B cell (primary cell): ENCODE data around the gene NID1. TPM values are rescaled to one million over a fixed set of nuclear protein-coding genes. Genes with fewer than 3 reads are reported as not detected.
A peak's percentile ranks its signal among the peaks of the same experiment; 100 is the strongest.

Experiments
- ATAC-seq: fragments of 200-7000 bp; cut with Tn5 transposase; one replicate; pipeline ENCODE4 v1.10.0; 2021; ENCODE audit warnings: low read depth, mild to moderate bottlenecking, moderate number of reproducible peaks, moderate library complexity
- CTCF ChIA-PET: fragments of 350-600 bp; sonication (Branson Sonifier 250); formaldehyde crosslinking; loops from one replicate; lab custom pipeline; 2021; ENCODE audit warnings: antibody characterized with exemption, inconsistent platforms; lab: Charles Lee
- POLR2A ChIA-PET: fragments of 350-600 bp; sonication (Branson Sonifier 250); formaldehyde crosslinking; loops from one replicate; lab custom pipeline; 2021; ENCODE audit warnings: antibody characterized with exemption; lab: Charles Lee
- DNase-seq: peaks from one replicate; pipeline ENCODE4 v3.0.0; 2013
- H2AFZ ChIP-seq: 2 replicates; pipeline ENCODE4 v1.6.1; 2012; ENCODE audit warnings: mild to moderate bottlenecking, low read depth, low read length; ENCODE audit not compliant: insufficient read depth, poor library complexity, severe bottlenecking
- H3K27ac ChIP-seq, 2 donors: 1 replicate in 1 of 2; 2 replicates in 1 of 2; pipeline ENCODE4 v1.5.1; 2012 to 2013; ENCODE audit warnings: low read length in 2 of 2, mild to moderate bottlenecking in 2 of 2, moderate library complexity in 1 of 2
- H3K27me3 ChIP-seq, 4 experiments: fragments of 200-600 bp in 1 of 4; sonication (generic) in 1 of 4; replicated peaks in 1 of 4; 1 replicate in 2 of 4; 2 replicates in 2 of 4; pipeline versions ENCODE4 v1.6.1 to v1.7.0; 2013 to 2016; ENCODE audit warnings: low read length in 3 of 4, mild to moderate bottlenecking in 2 of 4, mixed read lengths in 1 of 4, moderate library complexity in 1 of 4; ENCODE audit not compliant: insufficient read depth in 4 of 4, control insufficient read depth in 3 of 4; ENCODE audit errors: control extremely low read depth in 1 of 4
- H3K36me3 ChIP-seq, 2 experiments: replicated peaks in 1 of 2; 1 replicate in 1 of 2; 2 replicates in 1 of 2; pipeline versions ENCODE4 v1.6.1 to v1.7.1; 2013; ENCODE audit warnings: low read length in 1 of 2; ENCODE audit not compliant: insufficient read depth in 2 of 2, control insufficient read depth in 1 of 2; ENCODE audit errors: control extremely low read depth in 1 of 2, extremely low read depth in 1 of 2
- H3K4me1 ChIP-seq, 2 donors: fragments of 200-600 bp in 1 of 2; sonication (generic) in 1 of 2; 1 replicate in 1 of 2; 2 replicates in 1 of 2; pipeline versions ENCODE4 v1.5.1 to v1.6.1; 2013 to 2017; ENCODE audit warnings: low read length in 2 of 2; ENCODE audit not compliant: control insufficient read depth in 2 of 2, insufficient read depth in 2 of 2
- H3K4me2 ChIP-seq: replicated peaks from 2 replicates; pipeline ENCODE3; 2012; ENCODE audit warnings: mild to moderate bottlenecking, low read depth, low read length; ENCODE audit not compliant: poor library complexity, severe bottlenecking
- H3K4me3 ChIP-seq, 5 experiments: fragments of 200-600 bp in 1 of 5; sonication (generic) in 1 of 5; 1 replicate in 3 of 5; 2 replicates in 2 of 5; pipeline versions ENCODE4 v1.5.1 to v1.7.0; 2011 to 2016; ENCODE audit warnings: low read length in 4 of 5, mild to moderate bottlenecking in 4 of 5, low read depth in 2 of 5, control low read depth in 1 of 5, moderate library complexity in 1 of 5; ENCODE audit not compliant: insufficient read depth in 1 of 5; ENCODE audit errors: control extremely low read depth in 1 of 5, extremely low read depth in 1 of 5
- H3K79me2 ChIP-seq: fragments of 200-600 bp; sonication (generic); one replicate; pipeline ENCODE4 v1.6.0; 2016; ENCODE audit warnings: low read length; ENCODE audit not compliant: control insufficient read depth, insufficient read depth
- H3K9ac ChIP-seq: fragments of 200-600 bp; sonication (generic); 2 replicates; pipeline ENCODE4 v1.6.1; 2017; ENCODE audit warnings: mild to moderate bottlenecking, low read length, moderate library complexity
- H3K9me3 ChIP-seq, 3 donors: one replicate each; pipeline versions ENCODE4 v1.6.1 to v1.7.1; 2013; ENCODE audit warnings: low read length in 2 of 3; ENCODE audit not compliant: control insufficient read depth in 2 of 3, insufficient read depth in 1 of 3; ENCODE audit errors: control extremely low read depth in 1 of 3
- H4K20me1 ChIP-seq: 2 replicates; pipeline ENCODE4 v1.6.0; 2012; ENCODE audit warnings: mild to moderate bottlenecking, low read length; ENCODE audit not compliant: insufficient read depth, control insufficient read depth, poor library complexity, severe bottlenecking
- H3K27ac Mint-ChIP-seq: one replicate; pipeline ENCODE4 v1.8.0; 2021; ENCODE audit warnings: mixed read lengths
- H3K27me3 Mint-ChIP-seq: one replicate; pipeline ENCODE4 v1.8.0; 2021; ENCODE audit warnings: mixed read lengths
- H3K4me1 Mint-ChIP-seq: one replicate; pipeline ENCODE4 v1.8.0; 2021; ENCODE audit warnings: mixed read lengths
- H3K4me3 Mint-ChIP-seq: one replicate; pipeline ENCODE4 v1.8.0; 2021; ENCODE audit warnings: mixed read lengths
- H3K9me3 Mint-ChIP-seq: one replicate; pipeline ENCODE4 v1.8.0; 2022; ENCODE audit warnings: mixed read lengths; ENCODE audit not compliant: insufficient read depth
- EZH2 ChIP-seq: IDR thresholded peaks from 2 replicates; pipeline ENCODE4 v1.6.1; 2012; ENCODE audit warnings: borderline replicate concordance, low read depth, mild to moderate bottlenecking, moderate library complexity, low read length; ENCODE audit not compliant: insufficient read depth, poor library complexity, severe bottlenecking
- WGBS: methylation state at CpG from one replicate; pipeline ENCODE4 v1.1.5; 2013; ENCODE audit warnings: missing lambda C conversion rate; ENCODE audit not compliant: insufficient coverage; 5-methylcytosine and 5-hydroxymethylcytosine counted together
- intact Hi-C: fragments of 100-400 bp; cut with micrococcal nuclease; formaldehyde crosslinking; loops from one replicate; pipeline ENCODE4 v1.10.0; 2022
- polyA plus RNA-seq: library from polyadenylated mRNA; depleted of rRNA; stranded (reverse); fragments of >200 nt; gene quantifications from 2 replicates; pipeline ENCODE4 v1.2.3, GENCODE V29; 2012
- total RNA-seq, 2 donors: library from RNA; stranded (reverse); fragments of 120-200 nt in 1 of 2; gene quantifications; 1 replicate in 1 of 2; 2 replicates in 1 of 2; pipeline versions ENCODE4 v1.2.3 to v1.2.4, GENCODE V29; 2013 to 2022
- TF ChIP-seq, protein P1 (sequence below): fragments of 200-600 bp; IDR thresholded peaks from one replicate; pipeline ENCODE4 v1.8.0; 2022; ENCODE audit warnings: antibody characterized with exemption, mild to moderate bottlenecking

The NID1 gene
- total and polyA plus RNA-seq, 2 donors (not counting 1 experiment from before 2014, with no cell fraction given), result 0.06 TPM; not detected in 1

DNA sequence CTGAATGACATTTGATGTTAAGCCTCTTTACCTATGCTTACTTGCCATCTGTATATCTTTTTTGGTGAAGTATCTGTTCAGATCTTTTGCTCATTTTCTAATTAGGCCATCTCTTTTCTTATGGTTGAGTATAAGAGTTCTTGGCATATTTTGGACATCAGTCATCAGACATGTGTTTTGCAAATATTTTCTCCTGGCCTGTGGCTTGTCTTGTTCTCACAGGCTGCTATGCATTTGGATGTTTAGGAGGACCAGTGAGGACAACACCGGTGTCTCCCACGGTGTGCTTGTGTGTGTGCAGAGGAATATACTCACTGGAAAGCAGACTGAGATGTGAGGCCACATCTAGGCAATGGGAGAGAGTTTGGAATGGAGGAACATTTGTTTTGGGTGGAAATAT is 111.1 kb downstream of the NID1 start:
- H3K9me3 ChIP-seq, result no peaks in the 10 kb centered on the region
- peaks cover 65 to 69% of the 10 kb centered on the region in 2 donors for H3K4me1 ChIP-seq
- Mint-ChIP-seq H3K27ac (peak overlapping the region; percentile 82), H3K9me3 (no peaks in the 10 kb centered on the region), H3K4me1 (peaks cover 77% of the 10 kb centered on the region), H3K27me3 (no peaks in the 10 kb centered on the region), H3K4me3 (peak overlapping the region; percentile 72)
- H3K4me2 ChIP-seq, result peak overlapping the region; percentile 69
- peak overlapping the region in 3 of 5 experiments; percentile 18 to 37 (median 32) for H3K4me3 ChIP-seq
- TF ChIP-seq EZH2, result no peak
- TF ChIP-seq, protein P1, sequence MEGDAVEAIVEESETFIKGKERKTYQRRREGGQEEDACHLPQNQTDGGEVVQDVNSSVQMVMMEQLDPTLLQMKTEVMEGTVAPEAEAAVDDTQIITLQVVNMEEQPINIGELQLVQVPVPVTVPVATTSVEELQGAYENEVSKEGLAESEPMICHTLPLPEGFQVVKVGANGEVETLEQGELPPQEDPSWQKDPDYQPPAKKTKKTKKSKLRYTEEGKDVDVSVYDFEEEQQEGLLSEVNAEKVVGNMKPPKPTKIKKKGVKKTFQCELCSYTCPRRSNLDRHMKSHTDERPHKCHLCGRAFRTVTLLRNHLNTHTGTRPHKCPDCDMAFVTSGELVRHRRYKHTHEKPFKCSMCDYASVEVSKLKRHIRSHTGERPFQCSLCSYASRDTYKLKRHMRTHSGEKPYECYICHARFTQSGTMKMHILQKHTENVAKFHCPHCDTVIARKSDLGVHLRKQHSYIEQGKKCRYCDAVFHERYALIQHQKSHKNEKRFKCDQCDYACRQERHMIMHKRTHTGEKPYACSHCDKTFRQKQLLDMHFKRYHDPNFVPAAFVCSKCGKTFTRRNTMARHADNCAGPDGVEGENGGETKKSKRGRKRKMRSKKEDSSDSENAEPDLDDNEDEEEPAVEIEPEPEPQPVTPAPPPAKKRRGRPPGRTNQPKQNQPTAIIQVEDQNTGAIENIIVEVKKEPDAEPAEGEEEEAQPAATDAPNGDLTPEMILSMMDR, result no peak
- H3K27ac ChIP-seq, result peak overlapping the region; percentile 70 to 78
- ATAC-seq (no peak), DNase-seq (no peak)
- WGBS, result 95% methylated on average over 2 of the region's 2 CpGs
- no peak overlapping the region for H2AFZ ChIP-seq
- peak overlapping the region; percentile 27 for H3K9ac ChIP-seq
- H3K27me3 ChIP-seq, result no peaks in the 10 kb centered on the region
- ChIA-PET CTCF (interaction anchor here (1.0 to 8.5 kb wide), 8 partner anchors 11 to 169 kb away, joined by 3 to 112 read pairs (median 7); no protein-coding TSS in a partner anchor), POLR2A (interaction anchor here (1.6 to 2.4 kb wide), 3 partner anchors 16 to 22 kb away, joined by 10 to 17 read pairs (median 16); no protein-coding TSS in a partner anchor)
- intact Hi-C loops, result loop anchor here (1.0 to 5.0 kb wide), 5 partner anchors 15 to 452 kb away; partner anchors contain the start of gene B3GALNT2
- H3K79me2 ChIP-seq, result no peaks in the 10 kb centered on the region
- no peaks in the 10 kb centered on the region for H3K36me3 ChIP-seq
- H4K20me1 ChIP-seq, result no peaks in the 10 kb centered on the region

DNA sequence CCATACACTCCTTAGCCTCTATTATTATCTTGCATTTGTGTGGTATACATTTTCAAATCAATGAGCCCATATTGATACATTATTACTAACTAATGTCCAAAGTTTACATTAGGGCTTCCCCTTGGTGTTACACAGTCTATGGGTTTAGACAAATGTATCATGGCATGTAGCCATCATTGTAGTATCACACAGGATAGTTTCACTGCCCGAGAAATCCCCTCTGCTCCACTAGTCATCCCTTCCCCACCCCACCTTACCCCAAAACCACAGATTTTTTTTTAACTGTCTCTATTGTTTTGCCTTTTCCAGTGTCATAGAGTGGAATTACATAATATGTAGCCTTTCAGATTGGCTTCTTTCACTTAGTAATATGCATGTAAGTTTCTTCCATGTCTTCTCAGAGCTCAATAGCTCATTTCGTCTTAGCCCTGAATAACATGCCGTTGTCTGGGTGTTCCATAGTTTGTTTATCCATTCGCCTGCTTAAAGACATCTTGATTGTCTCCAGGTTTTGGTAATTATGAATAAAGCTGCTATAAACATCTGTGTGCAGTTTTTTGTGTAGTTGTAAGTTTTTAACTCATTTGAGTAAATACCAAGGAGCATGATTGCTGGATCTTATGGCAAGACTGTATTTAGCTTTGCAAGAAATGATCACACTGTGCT is 111.8 kb downstream of the NID1 start:
- H3K36me3 ChIP-seq, result no peaks in the 10 kb centered on the region
- no peaks in the 10 kb centered on the region for H4K20me1 ChIP-seq
- TF ChIP-seq, protein P1, result no peak
- no peak for TF ChIP-seq EZH2
- intact Hi-C loops, result loop anchor here (5.0 kb wide), 1 partner anchor 451 kb away; the partner anchor contains the start of gene B3GALNT2
- no peak overlapping the region for H2AFZ ChIP-seq
- ChIA-PET CTCF (interaction anchor here (1.2 to 8.5 kb wide), 5 partner anchors 11 to 110 kb away, joined by 4 to 112 read pairs (median 24); no protein-coding TSS in a partner anchor), POLR2A (interaction anchor here (2.4 kb wide), 1 partner anchor 15 kb away, joined by 16 read pairs; no protein-coding TSS in a partner anchor)
- DNase-seq, result no peak
- no peak overlapping the region for H3K4me3 ChIP-seq
- Mint-ChIP-seq H3K4me3 (peak overlapping the region; percentile 72), H3K27ac (peak overlapping the region; percentile 82), H3K27me3 (no peaks in the 10 kb centered on the region), H3K4me1 (peaks cover 82% of the 10 kb centered on the region), H3K9me3 (no peaks in the 10 kb centered on the region)
- peak overlapping the region; percentile 69 for H3K4me2 ChIP-seq
- H3K27ac ChIP-seq, result peak overlapping the region; percentile 70 to 78
- no peak for ATAC-seq
- no peaks in the 10 kb centered on the region for H3K79me2 ChIP-seq
- H3K9ac ChIP-seq, result peak overlapping the region; percentile 27
- H3K9me3 ChIP-seq, result no peaks in the 10 kb centered on the region
- WGBS, result 100% methylated on average over 2 of the region's 4 CpGs
- peaks cover 72 to 76% of the 10 kb centered on the region in 2 donors for H3K4me1 ChIP-seq
- H3K27me3 ChIP-seq, result no peaks in the 10 kb centered on the region
